Esophagus squamous epithelium (tissue), 4 donors: ENCODE results near the gene GAN.

Source experiments
- POLR2A ChIP-seq, 4 donors: fragments of 450-650 bp; IDR thresholded peaks; one replicate each; pipeline ENCODE4 v1.6.1; 2017; ENCODE audit warnings: antibody characterized with exemption in 4 of 4, mild to moderate bottlenecking in 4 of 4, moderate library complexity in 3 of 4
- TF ChIP-seq, protein P1 (sequence below), 6 experiments: fragments of 450-650 bp in 4 of 6; fragments of 200-600 bp in 2 of 6; sonication (generic) in 2 of 6; IDR thresholded peaks; one replicate each; pipeline ENCODE4 v1.5.1; 2016 to 2019; ENCODE audit warnings: antibody characterized with exemption in 6 of 6, mild to moderate bottlenecking in 4 of 6, moderate library complexity in 4 of 6

- TF ChIP-seq, protein P1, sequence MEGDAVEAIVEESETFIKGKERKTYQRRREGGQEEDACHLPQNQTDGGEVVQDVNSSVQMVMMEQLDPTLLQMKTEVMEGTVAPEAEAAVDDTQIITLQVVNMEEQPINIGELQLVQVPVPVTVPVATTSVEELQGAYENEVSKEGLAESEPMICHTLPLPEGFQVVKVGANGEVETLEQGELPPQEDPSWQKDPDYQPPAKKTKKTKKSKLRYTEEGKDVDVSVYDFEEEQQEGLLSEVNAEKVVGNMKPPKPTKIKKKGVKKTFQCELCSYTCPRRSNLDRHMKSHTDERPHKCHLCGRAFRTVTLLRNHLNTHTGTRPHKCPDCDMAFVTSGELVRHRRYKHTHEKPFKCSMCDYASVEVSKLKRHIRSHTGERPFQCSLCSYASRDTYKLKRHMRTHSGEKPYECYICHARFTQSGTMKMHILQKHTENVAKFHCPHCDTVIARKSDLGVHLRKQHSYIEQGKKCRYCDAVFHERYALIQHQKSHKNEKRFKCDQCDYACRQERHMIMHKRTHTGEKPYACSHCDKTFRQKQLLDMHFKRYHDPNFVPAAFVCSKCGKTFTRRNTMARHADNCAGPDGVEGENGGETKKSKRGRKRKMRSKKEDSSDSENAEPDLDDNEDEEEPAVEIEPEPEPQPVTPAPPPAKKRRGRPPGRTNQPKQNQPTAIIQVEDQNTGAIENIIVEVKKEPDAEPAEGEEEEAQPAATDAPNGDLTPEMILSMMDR (IDR thresholded peaks at IDR 0.05): no peak
- no peak for TF ChIP-seq POLR2A (IDR thresholded peaks at IDR 0.05)
Observed at GRCh38 chr16:81427219-81427618, 112.5 kb downstream of the GAN start.
